ENCODE data around the gene RASL12.

RASL12 gene

GRCh38 chr15:65072617-65073016, 4.8 kb upstream of the RASL12 start:
- Histone ChIP-seq H3K9me2 (replicated peaks; ENCODE audit: low read depth, low read length) (no peaks in the 10 kb centered on the region), H3K4me2 (ENCODE audit: low read depth, low read length, poor library complexity, severe bottlenecking) (no peak overlapping the region), H3K9me3 (ENCODE audit: insufficient read depth, low read depth, low read length) (no peaks in the 10 kb centered on the region), H3K36me3 (ENCODE audit: insufficient read depth, low read length) (no peaks in the 10 kb centered on the region), H3F3A (ENCODE audit: low read depth) (no peaks in the 10 kb centered on the region), H2AFZ (ENCODE audit: low read length) (no peak overlapping the region), H4K20me1 (ENCODE audit: insufficient read depth, low read length, poor library complexity, severe bottlenecking) (no peaks in the 10 kb centered on the region), H3K4me3 (ENCODE audit: low read length, poor library complexity, severe bottlenecking) (no peak overlapping the region), H3K79me2 (ENCODE audit: insufficient read depth, low read length) (no peaks in the 10 kb centered on the region), H3K9ac (ENCODE audit: low read depth, low read length, poor library complexity, severe bottlenecking) (no peak overlapping the region), H3K4me1 (ENCODE audit: insufficient read depth, low read length, poor library complexity, severe bottlenecking) (peaks cover 31% of the 10 kb centered on the region), H3K27me3 (ENCODE audit: insufficient read depth, low read length, poor library complexity, severe bottlenecking) (no peaks in the 10 kb centered on the region)
- TF ChIP-seq CTCF (conservative IDR thresholded peaks at IDR 0.05; ENCODE audit: low read length) = no peak
- no peak for TF ChIP-seq EZH2phosphoT487 (IDR thresholded peaks at IDR 0.05; ENCODE audit: borderline replicate concordance)

GRCh38 chr15:65072027-65072426, 4.2 kb upstream of the RASL12 start:
- no peaks in the 10 kb centered on the region for H3F3A ChIP-seq (ENCODE audit: low read depth)
- peak overlapping the region; percentile 17 for H3K4me2 ChIP-seq (ENCODE audit: low read depth, low read length, poor library complexity, severe bottlenecking)
- no peaks in the 10 kb centered on the region for H3K36me3 ChIP-seq (ENCODE audit: insufficient read depth, low read length)
- H3K4me3 ChIP-seq (ENCODE audit: low read length, poor library complexity, severe bottlenecking) = no peak overlapping the region
- no peak overlapping the region for H3K9ac ChIP-seq (ENCODE audit: low read depth, low read length, poor library complexity, severe bottlenecking)
- no peaks in the 10 kb centered on the region for H3K9me3 ChIP-seq (ENCODE audit: insufficient read depth, low read depth, low read length)
- no peak overlapping the region for H2AFZ ChIP-seq (ENCODE audit: low read length)
- TF ChIP-seq CTCF (conservative IDR thresholded peaks at IDR 0.05; ENCODE audit: low read length) (no peak), EZH2phosphoT487 (IDR thresholded peaks at IDR 0.05; ENCODE audit: borderline replicate concordance) (no peak)
- no peaks in the 10 kb centered on the region for H4K20me1 ChIP-seq (ENCODE audit: insufficient read depth, low read length, poor library complexity, severe bottlenecking)
- no peaks in the 10 kb centered on the region for H3K79me2 ChIP-seq (ENCODE audit: insufficient read depth, low read length)
- peaks cover 31% of the 10 kb centered on the region for H3K4me1 ChIP-seq (ENCODE audit: insufficient read depth, low read length, poor library complexity, severe bottlenecking)
- no peaks in the 10 kb centered on the region for H3K9me2 ChIP-seq (replicated peaks; ENCODE audit: low read depth, low read length)
- H3K27me3 ChIP-seq (ENCODE audit: insufficient read depth, low read length, poor library complexity, severe bottlenecking) = no peaks in the 10 kb centered on the region

GRCh38 chr15:65071381-65071811, 3.6 kb upstream of the RASL12 start:
- H3K4me2 ChIP-seq (ENCODE audit: low read depth, low read length, poor library complexity, severe bottlenecking) = no peak overlapping the region
- TF ChIP-seq CTCF (conservative IDR thresholded peaks at IDR 0.05; ENCODE audit: low read length) (no peak), EZH2phosphoT487 (IDR thresholded peaks at IDR 0.05; ENCODE audit: borderline replicate concordance) (no peak)

More at GRCh38 chr15:65071381-65071811, 3.6 kb upstream of the RASL12 start:
- Histone ChIP-seq H3K79me2 (ENCODE audit: insufficient read depth, low read length) (no peaks in the 10 kb centered on the region), H3F3A (ENCODE audit: low read depth) (no peaks in the 10 kb centered on the region), H4K20me1 (ENCODE audit: insufficient read depth, low read length, poor library complexity, severe bottlenecking) (no peaks in the 10 kb centered on the region), H3K4me1 (ENCODE audit: insufficient read depth, low read length, poor library complexity, severe bottlenecking) (peaks cover 26% of the 10 kb centered on the region), H3K9ac (ENCODE audit: low read depth, low read length, poor library complexity, severe bottlenecking) (no peak overlapping the region), H3K9me2 (replicated peaks; ENCODE audit: low read depth, low read length) (no peaks in the 10 kb centered on the region), H2AFZ (ENCODE audit: low read length) (no peak overlapping the region), H3K36me3 (ENCODE audit: insufficient read depth, low read length) (no peaks in the 10 kb centered on the region), H3K27me3 (ENCODE audit: insufficient read depth, low read length, poor library complexity, severe bottlenecking) (no peaks in the 10 kb centered on the region), H3K4me3 (ENCODE audit: low read length, poor library complexity, severe bottlenecking) (no peak overlapping the region), H3K9me3 (ENCODE audit: insufficient read depth, low read depth, low read length) (no peaks in the 10 kb centered on the region)

Measured in Loucy (cell line).